Naive thymus-derived CD4-positive, alpha-beta T cell (primary cell): ENCODE measurements around the gene MARCHF10. TPM values are rescaled to one million over a fixed set of nuclear protein-coding genes. Genes with fewer than 3 reads are reported as not detected.

Experiments used
- ATAC-seq: fragments of 150-1000 bp; cut with Tn5 transposase; 2 replicates; pipeline ENCODE4 v1.10.0; 2021; ENCODE audit warnings: mild to moderate bottlenecking, moderate library complexity
- CTCF ChIA-PET: fragments of 350-600 bp; sonication (Branson Sonifier 250); formaldehyde crosslinking; loops from one replicate; lab custom pipeline; 2021; ENCODE audit warnings: antibody characterized with exemption; lab: Charles Lee
- POLR2A ChIA-PET: fragments of 350-600 bp; sonication (Branson Sonifier 250); formaldehyde crosslinking; loops from one replicate; lab custom pipeline; 2021; ENCODE audit warnings: antibody characterized with exemption, inconsistent platforms; lab: Charles Lee
- DNase-seq, 9 donors: peaks; one replicate each; pipeline versions ENCODE4 v3.0.0 to v3.0.0-alpha.2; 2020 to 2022; ENCODE audit warnings: mixed read lengths in 1 of 9
- H3K27ac ChIP-seq: one replicate; pipeline ENCODE4 v1.7.0; 2013; ENCODE audit warnings: mild to moderate bottlenecking, low read depth, low read length, moderate library complexity
- H3K27me3 ChIP-seq, 2 donors: one replicate each; pipeline ENCODE4 v1.7.0; 2013; ENCODE audit warnings: low read length in 2 of 2, mild to moderate bottlenecking in 2 of 2, moderate library complexity in 2 of 2; ENCODE audit not compliant: control insufficient read depth in 2 of 2, insufficient read depth in 2 of 2
- H3K36me3 ChIP-seq, 3 experiments: 1 replicate in 2 of 3; 2 replicates in 1 of 3; pipeline ENCODE4 v1.7.0; 2013; ENCODE audit warnings: low read length in 3 of 3, mild to moderate bottlenecking in 3 of 3, moderate library complexity in 1 of 3; ENCODE audit not compliant: insufficient read depth in 3 of 3, control insufficient read depth in 2 of 3
- H3K4me1 ChIP-seq, 2 donors: one replicate each; pipeline ENCODE4 v1.7.0; 2013; ENCODE audit warnings: low read length in 2 of 2, mild to moderate bottlenecking in 2 of 2, moderate library complexity in 1 of 2; ENCODE audit not compliant: control insufficient read depth in 2 of 2, insufficient read depth in 2 of 2
- H3K4me3 ChIP-seq: 2 replicates; pipeline ENCODE4 v1.7.0; 2013; ENCODE audit warnings: mild to moderate bottlenecking, low read length
- H3K9me3 ChIP-seq, 3 experiments: 1 replicate in 2 of 3; 2 replicates in 1 of 3; pipeline ENCODE4 v1.7.0; 2013; ENCODE audit warnings: low read length in 3 of 3; ENCODE audit not compliant: control insufficient read depth in 2 of 3
- H3K27ac Mint-ChIP-seq, 9 donors: one replicate each; pipeline ENCODE4 v1.8.0; 2020 to 2022; ENCODE audit warnings: mixed read lengths in 9 of 9, mild to moderate bottlenecking in 8 of 9, moderate library complexity in 5 of 9, inconsistent platforms in 2 of 9
- H3K27me3 Mint-ChIP-seq, 5 donors: one replicate each; pipeline ENCODE4 v1.8.0; 2021 to 2022; ENCODE audit warnings: mixed read lengths in 5 of 5, mild to moderate bottlenecking in 1 of 5
- H3K36me3 Mint-ChIP-seq, 5 donors: one replicate each; pipeline ENCODE4 v1.8.0; 2020 to 2022; ENCODE audit warnings: mixed read lengths in 5 of 5, mild to moderate bottlenecking in 3 of 5, inconsistent platforms in 1 of 5
- H3K4me1 Mint-ChIP-seq, 7 donors: one replicate each; pipeline ENCODE4 v1.8.0; 2020 to 2022; ENCODE audit warnings: mixed read lengths in 7 of 7, mild to moderate bottlenecking in 3 of 7, inconsistent platforms in 1 of 7
- H3K4me3 Mint-ChIP-seq, 10 donors: one replicate each; pipeline ENCODE4 v1.8.0; 2020 to 2022; ENCODE audit warnings: mild to moderate bottlenecking in 10 of 10, mixed read lengths in 10 of 10, moderate library complexity in 6 of 10, inconsistent platforms in 2 of 10
- H3K9me3 Mint-ChIP-seq, 11 donors: one replicate each; pipeline ENCODE4 v1.8.0; 2020 to 2022; ENCODE audit warnings: mixed read lengths in 11 of 11, mild to moderate bottlenecking in 4 of 11, inconsistent platforms in 1 of 11, moderate library complexity in 1 of 11
- intact Hi-C, 2 donors: fragments of 100-400 bp; cut with micrococcal nuclease; formaldehyde crosslinking; loops; one replicate each; pipeline ENCODE4 v1.15.1; 2023
- polyA plus RNA-seq, 2 donors: library from polyadenylated mRNA; unstranded; fragments of 300-500 nt; fragmentation: Illumina TruSeq; gene quantifications; one replicate each; pipeline ENCODE4 v1.2.3, GENCODE V29; 2021
- total RNA-seq, 6 experiments: library from RNA in 5 of 6; stranded (reverse) in 5 of 6; gene quantifications; 1 replicate in 5 of 6; 2 replicates in 1 of 6; pipeline ENCODE4 v1.2.3 and lab custom pipeline; 2021 to 2026

The MARCHF10 gene
- total and polyA plus RNA-seq, 7 experiments from 2014 or later: 0.13 to 0.43 (median 0.29) TPM; not detected in 4

GRCh38 chr17:62672957-62673356 lies 135.2 kb downstream of the MARCHF10 start:
- H3K4me1 Mint-ChIP-seq: peaks cover 0 to 5% (median 3%) of the 10 kb centered on the region in 7 donors
- no peaks in the 10 kb centered on the region for H3K27me3 Mint-ChIP-seq
- ChIA-PET POLR2A (no interaction called here), CTCF (interaction anchor here (2.7 kb wide), 1 partner anchor 734 kb away, joined by 9 read pairs; no protein-coding TSS in a partner anchor)
- Histone ChIP-seq H3K36me3 (no peaks in the 10 kb centered on the region), H3K27me3 (no peaks in the 10 kb centered on the region), H3K4me1 (no peaks in the 10 kb centered on the region), H3K4me3 (no peak overlapping the region), H3K9me3 (no peaks in the 10 kb centered on the region), H3K27ac (no peak overlapping the region)
- H3K9me3 Mint-ChIP-seq: no peaks in the 10 kb centered on the region
- no peak for ATAC-seq
- DNase-seq: no peak
- intact Hi-C loops: loop anchor here (1.0 kb wide), 1 partner anchor 295 kb away; no protein-coding TSS in a partner anchor
- no peak overlapping the region for H3K4me3 Mint-ChIP-seq
- H3K36me3 Mint-ChIP-seq: no peaks in the 10 kb centered on the region
- H3K27ac Mint-ChIP-seq: peak overlapping the region in 1 of 9 donors; percentile 20

- H3K36me3 Mint-ChIP-seq: no peaks in the 10 kb centered on the region
- no peaks in the 10 kb centered on the region for H3K4me1 ChIP-seq
- ChIA-PET POLR2A (no interaction called here), CTCF (interaction anchor here (0.7 kb wide), 1 partner anchor 299 kb away, joined by 3 read pairs; no protein-coding TSS in a partner anchor)
- no peak overlapping the region for H3K27ac Mint-ChIP-seq
- H3K9me3 Mint-ChIP-seq: no peaks in the 10 kb centered on the region
- H3K9me3 ChIP-seq: no peaks in the 10 kb centered on the region
- no peaks in the 10 kb centered on the region for H3K27me3 ChIP-seq
- no peak for ATAC-seq
- no peak for DNase-seq
- H3K36me3 ChIP-seq: no peaks in the 10 kb centered on the region
- H3K4me3 Mint-ChIP-seq: no peak overlapping the region
- intact Hi-C loops: no loop called here
- no peak overlapping the region for H3K4me3 ChIP-seq
- no peak overlapping the region for H3K27ac ChIP-seq
- H3K27me3 Mint-ChIP-seq: no peaks in the 10 kb centered on the region
- H3K4me1 Mint-ChIP-seq: peaks cover 0 to 5% (median 3%) of the 10 kb centered on the region in 7 donors
These were observed 136.6 kb downstream of the MARCHF10 start for GRCh38 chr17:62671553-62671952.

- Histone ChIP-seq H3K9me3 (no peaks in the 10 kb centered on the region), H3K4me3 (no peak overlapping the region), H3K27me3 (no peaks in the 10 kb centered on the region), H3K4me1 (no peaks in the 10 kb centered on the region), H3K27ac (no peak overlapping the region), H3K36me3 (no peaks in the 10 kb centered on the region)
- Mint-ChIP-seq H3K4me1 (peaks cover 0 to 5% (median 3%) of the 10 kb centered on the region in 7 donors), H3K4me3 (no peak overlapping the region), H3K27me3 (no peaks in the 10 kb centered on the region), H3K27ac (no peak overlapping the region), H3K36me3 (no peaks in the 10 kb centered on the region), H3K9me3 (no peaks in the 10 kb centered on the region)
- POLR2A ChIA-PET: no interaction called here
- intact Hi-C loops: no loop called here
- ATAC-seq (no peak), DNase-seq (no peak)
- CTCF ChIA-PET: no interaction called here
These were observed 137.8 kb downstream of the MARCHF10 start for GRCh38 chr17:62670202-62670821.

- H3K4me1 Mint-ChIP-seq: peaks cover 0 to 6% (median 4%) of the 10 kb centered on the region in 7 donors
- H3K27ac Mint-ChIP-seq: peak overlapping the region in 2 of 9 donors; percentile 32 to 48
- intact Hi-C loops: no loop called here
- Histone ChIP-seq H3K4me3 (no peak overlapping the region), H3K9me3 (no peaks in the 10 kb centered on the region), H3K36me3 (no peaks in the 10 kb centered on the region), H3K27ac (no peak overlapping the region), H3K4me1 (no peaks in the 10 kb centered on the region), H3K27me3 (no peaks in the 10 kb centered on the region)
- H3K4me3 Mint-ChIP-seq: no peak overlapping the region
- ChIA-PET CTCF (no interaction called here), POLR2A (no interaction called here)
- peaks cover 0 to 6% (median 0%) of the 10 kb centered on the region in 5 donors for H3K27me3 Mint-ChIP-seq
- DNase-seq (no peak), ATAC-seq (no peak)
- no peaks in the 10 kb centered on the region for H3K36me3 Mint-ChIP-seq
- H3K9me3 Mint-ChIP-seq: no peaks in the 10 kb centered on the region
These were observed 139.9 kb downstream of the MARCHF10 start for GRCh38 chr17:62668091-62668804.

- no peaks in the 10 kb centered on the region for H3K9me3 Mint-ChIP-seq
- no peak overlapping the region for H3K4me3 ChIP-seq
- H3K27me3 Mint-ChIP-seq: peaks cover 0 to 13% (median 0%) of the 10 kb centered on the region in 5 donors
- H3K4me3 Mint-ChIP-seq: no peak overlapping the region
- CTCF ChIA-PET: no interaction called here
- ATAC-seq: no peak
- POLR2A ChIA-PET: no interaction called here
- DNase-seq: no peak
- H3K9me3 ChIP-seq: no peaks in the 10 kb centered on the region
- no peak overlapping the region for H3K27ac ChIP-seq
- no peaks in the 10 kb centered on the region for H3K36me3 ChIP-seq
- no peak overlapping the region for H3K27ac Mint-ChIP-seq
- H3K4me1 ChIP-seq: no peaks in the 10 kb centered on the region
- intact Hi-C loops: no loop called here
- peaks cover 0 to 5% (median 0%) of the 10 kb centered on the region in 7 donors for H3K4me1 Mint-ChIP-seq
- no peaks in the 10 kb centered on the region for H3K27me3 ChIP-seq
- H3K36me3 Mint-ChIP-seq: no peaks in the 10 kb centered on the region
These were observed 141.1 kb downstream of the MARCHF10 start for GRCh38 chr17:62666801-62667591.

GRCh38 chr17:62666061-62666800 lies 141.9 kb downstream of the MARCHF10 start:
- Mint-ChIP-seq H3K4me1 (peaks cover 0 to 5% (median 0%) of the 10 kb centered on the region in 7 donors), H3K9me3 (peaks cover 0 to 4% (median 4%) of the 10 kb centered on the region in 11 donors), H3K27me3 (peaks cover 0 to 17% (median 0%) of the 10 kb centered on the region in 5 donors), H3K36me3 (peaks cover 0 to 4% (median 2%) of the 10 kb centered on the region in 5 donors), H3K4me3 (no peak overlapping the region), H3K27ac (no peak overlapping the region)
- H3K27me3 ChIP-seq: no peaks in the 10 kb centered on the region
- CTCF ChIA-PET: no interaction called here
- no peak overlapping the region for H3K4me3 ChIP-seq
- H3K36me3 ChIP-seq: no peaks in the 10 kb centered on the region
- DNase-seq (no peak), ATAC-seq (no peak)
- POLR2A ChIA-PET: no interaction called here
- no peaks in the 10 kb centered on the region for H3K4me1 ChIP-seq
- no peaks in the 10 kb centered on the region for H3K9me3 ChIP-seq
- intact Hi-C loops: no loop called here
- no peak overlapping the region for H3K27ac ChIP-seq
